ENCODE data around the gene APOL3.

GRCh38 chr22:36175892-36176291 lies 15.3 kb upstream of the APOL3 start:
- no peak for TF ChIP-seq POLR2AphosphoS5 (IDR thresholded peaks at IDR 0.05; ENCODE audit: low read depth, low read length)
- no peak for TF ChIP-seq POLR2A (IDR thresholded peaks at IDR 0.05; ENCODE audit: low read depth, low read length)
